RWPE1 (cell line): ENCODE data around the gene CNN3.

Experiments
- CTCF ChIA-PET: fragments of 350-600 bp; sonication (Branson Sonifier 250); formaldehyde crosslinking; extraction: SDS; loops from one replicate; lab custom pipeline; 2021; lab: Yijun Ruan, JAX
- POLR2A ChIA-PET: fragments of 400-600 bp; formaldehyde crosslinking; extraction: SDS; loops from one replicate; lab custom pipeline; 2020; ENCODE audit warnings: antibody characterized with exemption; ENCODE audit not compliant: low non-redundant PET; lab: Yijun Ruan, JAX
- DNase-seq: peaks from one replicate; pipeline ENCODE4 v3.0.0; 2012; ENCODE audit warnings: low spot score
- H3K27ac ChIP-seq: fragments of 450-650 bp; 2 replicates; pipeline ENCODE4 v1.5.1; 2017
- CTCF ChIP-seq: fragments of 450-650 bp; conservative IDR thresholded peaks from 2 replicates; pipeline ENCODE4 v1.5.1; 2017; ENCODE audit warnings: low read depth, mild to moderate bottlenecking

The CNN3 gene

GRCh38 chr1:94872771-94873495, 54.0 kb downstream of the CNN3 start:
- H3K27ac ChIP-seq: no peak overlapping the region
- no peak for TF ChIP-seq CTCF
- CTCF ChIA-PET: interaction anchor here (0.7 kb wide), 1 partner anchor 721 kb away, joined by 3 read pairs; no protein-coding TSS in a partner anchor
- no peak for DNase-seq
- POLR2A ChIA-PET: no interaction called here

- no peak overlapping the region for H3K27ac ChIP-seq
- DNase-seq: no peak
- ChIA-PET POLR2A (no interaction called here), CTCF (no interaction called here)
- no peak for TF ChIP-seq CTCF
These were observed 55.9 kb downstream of the CNN3 start for GRCh38 chr1:94871031-94871430.

- CTCF ChIA-PET: no interaction called here
- TF ChIP-seq CTCF: no peak
- DNase-seq: no peak
- POLR2A ChIA-PET: no interaction called here
- H3K27ac ChIP-seq: no peak overlapping the region
These were observed 60.6 kb downstream of the CNN3 start for GRCh38 chr1:94866164-94866807.

- CTCF ChIA-PET: no interaction called here
These were observed 61.5 kb downstream of the CNN3 start for GRCh38 chr1:94865360-94865759.

GRCh38 chr1:94864821-94865220, 62.1 kb downstream of the CNN3 start:
- CTCF ChIA-PET: no interaction called here
- no peak overlapping the region for H3K27ac ChIP-seq
- no peak for TF ChIP-seq CTCF
- POLR2A ChIA-PET: no interaction called here
- DNase-seq: no peak

More at GRCh38 chr1:94865360-94865759, 61.5 kb downstream of the CNN3 start:
- POLR2A ChIA-PET: no interaction called here
- TF ChIP-seq CTCF: no peak
- no peak overlapping the region for H3K27ac ChIP-seq
- no peak for DNase-seq

GRCh38 chr1:94863919-94864318, 63.0 kb downstream of the CNN3 start:
- POLR2A ChIA-PET: no interaction called here
- H3K27ac ChIP-seq: peak overlapping the region; percentile 44; the same call in 1 of the 2 replicates
- CTCF ChIA-PET: interaction anchor here (0.8 to 1.1 kb wide), 3 partner anchors 62 to 316 kb away, joined by 3 read pairs; no protein-coding TSS in a partner anchor
- no peak for TF ChIP-seq CTCF
- peak; percentile 80 for DNase-seq
